HCT116 (cell line): ENCODE data around the gene KCNK4.
"Not testable (repeated sequence)": the region's sequence is repeated elsewhere in the genome, so short reads cannot be mapped to it uniquely, and the experiment has no call there.

Experiments used
- EGR1 ChIP-seq: IDR thresholded peaks from 2 replicates; pipeline ENCODE4 v1.6.1; 2012; ENCODE audit warnings: low read depth
- EZH2 ChIP-seq: fragments of 200-600 bp; sonication (generic); IDR thresholded peaks from 2 replicates; pipeline ENCODE4 v1.6.1; 2017; ENCODE audit warnings: antibody characterized with exemption, mixed run types
- JUND ChIP-seq: IDR thresholded peaks from 2 replicates; pipeline ENCODE4 v1.6.1; 2012
- POLR2AphosphoS5 ChIP-seq: IDR thresholded peaks from 2 replicates; pipeline ENCODE4 v1.6.1; 2011; ENCODE audit warnings: mild to moderate bottlenecking, low read depth, low read length, moderate library complexity
- RAD21 ChIP-seq: IDR thresholded peaks from 2 replicates; pipeline ENCODE4 v1.6.1; 2012; ENCODE audit warnings: low read depth, mild to moderate bottlenecking
- SP1 ChIP-seq: IDR thresholded peaks from 2 replicates; pipeline ENCODE4 v1.6.1; 2012; ENCODE audit warnings: low read depth
- SRF ChIP-seq: IDR thresholded peaks from 2 replicates; pipeline ENCODE4 v1.6.1; 2012; ENCODE audit warnings: low read depth
- TCF7L2 ChIP-seq: IDR thresholded peaks from 2 replicates; pipeline ENCODE4 v1.7.0; 2011; ENCODE audit warnings: borderline replicate concordance, inconsistent platforms; ENCODE audit not compliant: insufficient read depth, insufficient read length; ENCODE audit errors: extremely low read depth
- ZNF274 ChIP-seq: fragments of 200-500 bp; sonication (Bioruptor generic); IDR thresholded peaks from 2 replicates; pipeline ENCODE4 v1.6.1; 2014; ENCODE audit warnings: mild to moderate bottlenecking, low read depth, low read length, inconsistent platforms
- TF ChIP-seq, protein P1 (sequence below), 3 experiments: fragments of 200-600 bp in 1 of 3; sonication (generic) in 1 of 3; IDR thresholded peaks in 2 of 3; conservative IDR thresholded peaks in 1 of 3; 2 replicates each; pipeline ENCODE4 v1.5.1; 2012 to 2017; ENCODE audit warnings: low read depth in 2 of 3, low read length in 2 of 3, antibody characterized with exemption in 1 of 3, borderline replicate concordance in 1 of 3, control low read depth in 1 of 3, mild to moderate bottlenecking in 1 of 3, mixed read lengths in 1 of 3, mixed run types in 1 of 3, moderate library complexity in 1 of 3; ENCODE audit not compliant: insufficient read depth in 1 of 3
- TF ChIP-seq, protein P2 (sequence below): IDR thresholded peaks from 2 replicates; pipeline ENCODE4 v1.6.1; 2012
- TF ChIP-seq, protein P3 (sequence below): IDR thresholded peaks from 2 replicates; pipeline ENCODE4 v1.6.1; 2012; ENCODE audit warnings: low read depth

DNA sequence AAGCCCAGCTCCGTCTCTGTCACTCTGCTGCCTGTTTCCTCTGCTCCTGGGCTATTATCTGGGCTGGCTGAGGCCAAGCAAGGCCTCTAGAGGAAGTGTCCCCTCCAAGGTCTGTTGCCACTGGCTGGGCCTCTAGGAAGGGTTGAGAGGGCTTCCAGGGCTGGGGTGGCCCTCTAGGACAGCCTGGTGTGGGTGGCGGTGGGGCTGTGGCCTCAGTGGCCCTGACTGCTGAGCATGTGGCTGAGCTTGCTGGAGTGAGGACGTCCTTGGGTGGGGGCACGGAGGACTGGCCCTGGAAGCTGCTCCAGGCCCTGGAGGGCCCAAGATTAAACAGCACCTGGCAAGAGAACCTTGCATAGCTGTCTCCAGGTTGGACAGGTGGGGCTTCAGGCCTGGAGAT, 32.9 kb downstream of the KCNK4 start:
- not testable (repeated sequence) for TF ChIP-seq SP1, SRF, JUND, RAD21, TCF7L2, ZNF274, EGR1, EZH2, POLR2AphosphoS5
- TF ChIP-seq, protein P1, sequence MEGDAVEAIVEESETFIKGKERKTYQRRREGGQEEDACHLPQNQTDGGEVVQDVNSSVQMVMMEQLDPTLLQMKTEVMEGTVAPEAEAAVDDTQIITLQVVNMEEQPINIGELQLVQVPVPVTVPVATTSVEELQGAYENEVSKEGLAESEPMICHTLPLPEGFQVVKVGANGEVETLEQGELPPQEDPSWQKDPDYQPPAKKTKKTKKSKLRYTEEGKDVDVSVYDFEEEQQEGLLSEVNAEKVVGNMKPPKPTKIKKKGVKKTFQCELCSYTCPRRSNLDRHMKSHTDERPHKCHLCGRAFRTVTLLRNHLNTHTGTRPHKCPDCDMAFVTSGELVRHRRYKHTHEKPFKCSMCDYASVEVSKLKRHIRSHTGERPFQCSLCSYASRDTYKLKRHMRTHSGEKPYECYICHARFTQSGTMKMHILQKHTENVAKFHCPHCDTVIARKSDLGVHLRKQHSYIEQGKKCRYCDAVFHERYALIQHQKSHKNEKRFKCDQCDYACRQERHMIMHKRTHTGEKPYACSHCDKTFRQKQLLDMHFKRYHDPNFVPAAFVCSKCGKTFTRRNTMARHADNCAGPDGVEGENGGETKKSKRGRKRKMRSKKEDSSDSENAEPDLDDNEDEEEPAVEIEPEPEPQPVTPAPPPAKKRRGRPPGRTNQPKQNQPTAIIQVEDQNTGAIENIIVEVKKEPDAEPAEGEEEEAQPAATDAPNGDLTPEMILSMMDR (IDR thresholded peaks at IDR 0.05 in 2 of 3, conservative IDR thresholded peaks at IDR 0.05 in 1 of 3; ENCODE audit: borderline replicate concordance in 1 of 3, insufficient read depth in 1 of 3, low read depth in 2 of 3, low read length in 2 of 3), result not testable (repeated sequence)
- TF ChIP-seq, protein P2, sequence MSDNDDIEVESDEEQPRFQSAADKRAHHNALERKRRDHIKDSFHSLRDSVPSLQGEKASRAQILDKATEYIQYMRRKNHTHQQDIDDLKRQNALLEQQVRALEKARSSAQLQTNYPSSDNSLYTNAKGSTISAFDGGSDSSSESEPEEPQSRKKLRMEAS, result not testable (repeated sequence)
- TF ChIP-seq, protein P3, sequence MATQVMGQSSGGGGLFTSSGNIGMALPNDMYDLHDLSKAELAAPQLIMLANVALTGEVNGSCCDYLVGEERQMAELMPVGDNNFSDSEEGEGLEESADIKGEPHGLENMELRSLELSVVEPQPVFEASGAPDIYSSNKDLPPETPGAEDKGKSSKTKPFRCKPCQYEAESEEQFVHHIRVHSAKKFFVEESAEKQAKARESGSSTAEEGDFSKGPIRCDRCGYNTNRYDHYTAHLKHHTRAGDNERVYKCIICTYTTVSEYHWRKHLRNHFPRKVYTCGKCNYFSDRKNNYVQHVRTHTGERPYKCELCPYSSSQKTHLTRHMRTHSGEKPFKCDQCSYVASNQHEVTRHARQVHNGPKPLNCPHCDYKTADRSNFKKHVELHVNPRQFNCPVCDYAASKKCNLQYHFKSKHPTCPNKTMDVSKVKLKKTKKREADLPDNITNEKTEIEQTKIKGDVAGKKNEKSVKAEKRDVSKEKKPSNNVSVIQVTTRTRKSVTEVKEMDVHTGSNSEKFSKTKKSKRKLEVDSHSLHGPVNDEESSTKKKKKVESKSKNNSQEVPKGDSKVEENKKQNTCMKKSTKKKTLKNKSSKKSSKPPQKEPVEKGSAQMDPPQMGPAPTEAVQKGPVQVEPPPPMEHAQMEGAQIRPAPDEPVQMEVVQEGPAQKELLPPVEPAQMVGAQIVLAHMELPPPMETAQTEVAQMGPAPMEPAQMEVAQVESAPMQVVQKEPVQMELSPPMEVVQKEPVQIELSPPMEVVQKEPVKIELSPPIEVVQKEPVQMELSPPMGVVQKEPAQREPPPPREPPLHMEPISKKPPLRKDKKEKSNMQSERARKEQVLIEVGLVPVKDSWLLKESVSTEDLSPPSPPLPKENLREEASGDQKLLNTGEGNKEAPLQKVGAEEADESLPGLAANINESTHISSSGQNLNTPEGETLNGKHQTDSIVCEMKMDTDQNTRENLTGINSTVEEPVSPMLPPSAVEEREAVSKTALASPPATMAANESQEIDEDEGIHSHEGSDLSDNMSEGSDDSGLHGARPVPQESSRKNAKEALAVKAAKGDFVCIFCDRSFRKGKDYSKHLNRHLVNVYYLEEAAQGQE, result not testable (repeated sequence)
